GM18517 (cell line): ENCODE data around the gene TSPAN4.

ENCODE experiments used
- ATAC-seq: cut with Tn5 transposase; IDR thresholded peaks from one replicate; pipeline ENCODE4 v1.9.1; 2021; ENCODE audit warnings: mild to moderate bottlenecking, moderate library complexity; ENCODE audit not compliant: unreplicated experiment

TSPAN4 gene

GRCh38 chr11:848380-848931, 5.8 kb downstream of the TSPAN4 start:
- no peak for ATAC-seq

DNA sequence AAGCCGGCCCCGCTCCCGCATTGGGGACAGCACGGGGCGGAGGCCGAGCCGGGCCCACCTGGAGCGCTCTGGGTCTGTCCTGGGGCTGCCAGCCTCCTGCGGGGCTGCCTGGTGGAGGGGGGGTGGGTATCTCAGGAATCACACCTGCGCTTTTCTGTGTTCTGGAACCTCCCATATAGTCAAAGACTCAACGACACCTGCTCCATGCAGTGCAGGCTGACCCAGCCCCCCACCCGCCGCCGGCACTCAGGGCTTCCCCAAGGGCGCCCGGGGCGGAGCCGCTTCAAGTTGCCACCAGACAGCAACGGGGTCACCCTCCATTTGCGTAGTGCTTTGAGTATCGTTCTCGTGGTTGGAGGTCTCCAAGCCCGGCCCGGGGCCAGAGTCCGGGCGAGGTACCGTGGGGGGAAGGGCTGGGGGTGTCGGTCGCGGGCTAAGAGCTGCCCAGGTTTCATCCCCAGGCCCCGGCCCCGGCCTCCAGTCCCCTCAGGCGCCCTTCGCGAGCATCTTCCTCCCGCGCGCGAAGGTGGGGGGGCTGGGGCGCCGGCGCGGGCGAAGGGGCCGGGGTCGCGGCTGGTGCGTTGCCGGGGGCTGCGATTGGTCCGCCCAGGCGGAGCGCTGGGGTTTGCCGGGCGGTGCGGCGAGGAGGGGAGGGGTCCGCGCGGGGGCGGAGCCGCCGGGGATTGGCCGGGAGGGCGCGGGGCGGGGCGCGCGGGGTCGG, 6.6 kb downstream of the TSPAN4 start:
- no peak for ATAC-seq

GRCh38 chr11:849951-850774, 7.5 kb downstream of the TSPAN4 start:
- ATAC-seq: no peak

DNA sequence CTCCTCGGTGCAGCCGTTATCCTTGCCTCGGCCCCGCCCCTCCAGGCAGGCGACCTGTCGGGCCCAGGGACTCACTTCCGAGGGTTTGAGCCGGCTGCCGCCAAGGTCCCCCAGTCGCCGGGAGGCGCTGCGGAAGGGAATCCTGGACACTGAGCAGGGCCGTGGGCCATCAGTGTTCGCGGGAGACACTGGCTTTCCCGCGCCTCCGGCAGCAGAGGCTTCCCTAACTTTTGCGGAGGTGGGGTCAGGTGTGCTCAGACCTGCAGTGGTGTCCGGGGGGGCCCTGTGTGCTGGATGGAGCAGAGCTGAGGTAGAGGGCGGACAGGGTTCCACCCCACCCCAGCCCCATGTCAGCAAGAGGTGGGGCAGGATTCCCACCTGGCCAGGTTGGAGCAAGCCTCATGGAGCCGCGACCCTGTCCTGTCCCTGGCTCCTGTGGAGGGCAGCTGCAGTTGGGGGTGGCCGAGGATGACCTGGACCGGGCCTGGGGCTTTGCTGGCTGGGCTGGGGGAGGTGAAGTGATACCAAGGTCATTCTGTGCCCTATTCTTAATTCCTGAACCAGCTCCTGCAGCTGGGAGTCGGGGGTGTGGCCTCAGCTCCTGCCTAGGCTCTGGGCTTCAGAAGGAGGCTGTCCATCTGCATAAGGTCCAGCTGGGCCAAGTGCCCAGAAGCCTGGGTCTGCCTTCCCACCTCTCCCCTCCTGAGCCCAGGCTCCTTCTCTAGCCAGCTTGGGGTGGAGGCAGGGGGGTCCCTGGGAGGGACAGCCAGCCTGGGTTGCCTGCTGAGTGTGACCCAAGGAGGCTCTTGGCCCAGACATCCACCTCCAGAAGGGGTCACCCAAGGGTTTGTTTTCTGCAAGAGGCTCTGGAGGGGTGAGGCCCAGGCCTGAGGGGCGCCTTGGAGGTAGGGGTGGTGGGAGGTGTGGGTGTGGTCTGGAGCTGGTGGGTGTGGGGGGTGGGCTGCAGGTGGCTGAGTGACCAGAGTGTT, 8.4 kb downstream of the TSPAN4 start:
- ATAC-seq: no peak

DNA sequence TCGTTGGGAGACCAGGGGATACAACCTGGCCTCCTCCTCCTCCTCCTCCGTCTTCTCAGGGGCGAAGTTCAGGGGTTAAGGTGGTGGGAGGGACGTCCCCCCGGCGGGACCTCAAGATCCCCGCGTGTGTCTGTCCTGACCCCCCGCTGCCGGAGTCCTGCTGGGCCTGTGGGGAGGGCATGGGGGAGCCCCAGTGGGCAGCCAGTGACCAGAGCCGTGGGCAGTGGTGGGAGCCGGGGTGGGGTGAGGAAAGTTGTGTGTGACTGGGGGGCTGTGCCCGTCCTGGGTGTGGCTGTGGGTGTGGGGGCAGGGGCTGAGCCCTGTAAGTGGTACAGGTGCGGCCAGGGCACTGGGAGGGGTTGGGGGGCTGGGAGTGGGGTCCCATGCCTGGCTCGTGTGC, 10.1 kb downstream of the TSPAN4 start:
- no peak for ATAC-seq

GRCh38 chr11:853682-854448, 11.2 kb downstream of the TSPAN4 start:
- no peak for ATAC-seq

- no peak for ATAC-seq
These were observed 12.1 kb downstream of the TSPAN4 start for GRCh38 chr11:854601-855329.

DNA sequence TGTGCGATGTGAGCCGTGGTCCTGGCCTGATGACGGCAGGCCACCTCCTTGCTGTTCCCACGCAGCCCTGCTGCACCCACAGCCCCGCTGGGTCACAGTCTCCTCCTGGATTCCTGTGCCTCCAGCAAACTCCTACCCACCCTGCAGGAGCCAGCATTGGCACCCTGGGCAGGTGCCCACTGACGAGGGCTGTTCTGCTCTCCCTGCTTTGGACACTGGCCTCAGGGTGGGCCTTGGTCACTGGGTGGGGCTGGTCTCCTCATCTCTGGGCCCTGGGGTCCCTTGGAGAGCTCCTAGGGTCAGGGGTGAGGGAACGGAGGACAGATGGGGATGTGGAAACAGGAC, 12.7 kb downstream of the TSPAN4 start:
- no peak for ATAC-seq

DNA sequence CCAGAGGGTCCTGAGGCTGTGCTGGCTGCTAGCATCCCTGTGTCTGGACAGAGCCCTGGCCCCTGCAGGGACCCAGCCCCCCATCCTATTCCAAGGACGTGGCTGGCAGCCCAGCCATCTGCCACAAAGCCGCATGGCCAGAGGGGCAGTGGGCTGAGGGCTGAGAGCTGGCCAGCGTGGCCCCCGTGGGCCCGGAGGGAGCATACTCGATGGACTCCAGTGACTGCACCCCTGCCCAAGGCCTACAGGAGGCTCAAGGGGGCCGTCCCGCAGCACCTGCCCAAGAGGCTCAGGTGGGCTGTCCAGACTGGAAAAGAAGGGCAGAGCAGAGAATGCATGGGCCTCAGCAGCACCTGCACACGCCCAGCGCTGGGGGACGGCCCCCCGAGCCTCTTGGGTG, 13.1 kb downstream of the TSPAN4 start:
- ATAC-seq: no peak

- ATAC-seq: no peak
These were observed 13.7 kb downstream of the TSPAN4 start for GRCh38 chr11:856397-856796.

DNA sequence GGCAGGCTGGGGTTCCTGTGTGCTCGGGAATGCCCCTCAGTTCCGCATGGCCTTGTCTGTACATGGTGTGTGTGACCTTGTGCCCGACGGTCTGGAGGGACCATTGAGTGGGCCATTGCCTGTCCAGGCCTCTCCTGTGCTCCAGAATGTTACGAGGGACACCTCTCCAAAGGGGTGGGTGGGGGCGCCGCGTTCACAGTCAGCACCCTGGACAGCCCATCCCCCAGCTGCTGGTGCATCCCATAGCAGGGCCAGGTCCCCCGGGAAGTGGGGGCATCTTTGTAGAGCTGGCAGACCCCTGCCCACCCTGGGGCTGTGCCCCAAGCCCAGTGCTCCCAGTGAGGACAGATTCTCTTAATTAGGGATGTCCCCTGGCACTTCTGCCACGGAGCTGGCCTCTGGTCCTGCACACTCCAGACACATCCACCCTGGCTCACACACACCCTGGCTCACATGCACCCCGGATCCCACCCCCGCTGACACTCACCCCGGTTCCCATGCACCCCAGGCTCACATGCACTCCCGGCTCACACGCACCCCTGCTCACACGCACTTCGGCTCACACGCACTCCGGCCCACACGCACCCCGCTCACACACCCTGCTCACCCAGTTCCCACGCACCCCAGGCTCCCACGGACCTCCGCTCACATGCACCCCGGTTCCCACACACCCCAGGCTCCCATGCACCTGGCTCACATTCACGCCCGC, 15.6 kb downstream of the TSPAN4 start:
- ATAC-seq: no peak

- ATAC-seq: no peak
These were observed 16.2 kb downstream of the TSPAN4 start for GRCh38 chr11:858762-859339.

DNA sequence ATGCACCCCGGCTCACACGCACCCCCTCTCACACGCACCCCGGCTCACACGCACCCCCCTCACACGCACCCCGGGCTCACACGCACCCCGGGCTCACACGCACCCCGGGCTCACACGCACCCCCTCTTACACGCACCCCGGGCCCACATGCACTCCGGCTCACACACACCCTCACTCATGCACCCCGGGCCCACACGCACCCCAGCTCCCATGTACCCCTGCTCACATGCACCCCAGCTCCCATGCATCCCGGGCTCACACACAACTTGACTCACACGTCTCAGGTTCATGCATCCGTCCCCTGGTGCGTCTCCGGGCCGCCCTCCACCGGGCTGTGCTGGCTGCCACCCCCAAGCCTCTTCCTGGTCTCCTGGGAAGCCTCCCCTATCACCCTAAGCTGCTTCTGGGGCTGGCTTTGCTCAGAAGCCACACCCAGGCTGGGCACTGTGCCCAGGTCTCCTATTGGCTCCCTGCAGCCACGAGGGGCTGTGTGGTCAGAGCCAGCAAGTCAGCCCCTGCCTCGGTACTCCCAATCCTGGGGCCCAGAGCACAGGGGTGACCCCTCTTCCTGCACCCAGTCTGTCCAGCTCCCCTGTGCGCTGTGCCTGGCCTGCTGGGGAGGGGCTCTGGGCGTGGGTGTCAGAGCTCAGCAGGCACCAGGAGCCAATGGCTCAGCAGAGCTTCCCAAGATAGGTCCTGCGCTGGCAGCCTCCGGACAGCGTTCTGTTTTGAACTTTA, 16.9 kb downstream of the TSPAN4 start:
- ATAC-seq: no peak

GRCh38 chr11:860234-861104, 17.8 kb downstream of the TSPAN4 start:
- ATAC-seq: no peak

- ATAC-seq: no peak
These were observed 18.4 kb downstream of the TSPAN4 start for GRCh38 chr11:861105-861479.

DNA sequence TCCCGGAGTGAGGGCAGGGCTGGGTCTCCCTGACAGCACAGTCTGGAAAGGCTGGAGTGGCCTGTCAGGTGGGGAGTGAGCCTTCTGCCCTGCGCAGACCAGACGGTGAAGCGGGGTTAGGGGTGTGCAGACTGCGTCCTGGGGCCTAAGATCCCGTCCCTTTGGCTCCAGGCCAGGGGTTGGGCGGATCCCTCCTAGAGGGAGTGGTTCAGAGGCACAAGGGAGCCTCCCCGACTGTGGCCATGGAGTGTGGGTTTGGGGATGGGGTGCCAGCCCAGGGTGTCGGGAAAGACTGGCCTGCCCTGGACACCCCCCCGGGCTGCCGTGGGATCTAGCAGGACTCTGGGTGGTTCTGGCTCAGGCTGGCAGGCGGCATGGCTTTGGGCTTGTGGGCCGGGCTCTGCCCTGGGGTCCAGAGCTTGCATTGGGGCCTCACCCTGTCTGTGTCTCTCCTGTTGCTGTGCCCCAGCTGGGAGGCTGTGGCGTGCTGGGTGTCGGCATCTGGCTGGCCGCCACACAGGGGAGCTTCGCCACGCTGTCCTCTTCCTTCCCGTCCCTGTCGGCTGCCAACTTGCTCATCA, 19.5 kb downstream of the TSPAN4 start:
- no peak for ATAC-seq

- no peak for ATAC-seq
These were observed 20.0 kb downstream of the TSPAN4 start for GRCh38 chr11:862696-863022.
